GM12865 (cell line): Measurements from ENCODE around the gene PKN3.

Experiments
- DNase-seq: peaks from one replicate; pipeline ENCODE4 v3.0.0; 2010; ENCODE audit warnings: low read depth
- H3K4me3 ChIP-seq: 2 replicates; pipeline ENCODE4 v1.5.1; 2011; ENCODE audit warnings: mild to moderate bottlenecking, low read depth, low read length, control low read depth
- TF ChIP-seq, protein P1 (sequence below): IDR thresholded peaks from 2 replicates; pipeline ENCODE4 v1.5.1; 2011; ENCODE audit warnings: low read length, control low read depth, low read depth, inconsistent platforms; ENCODE audit not compliant: insufficient read depth; ENCODE audit errors: missing control alignments

PKN3 gene

DNA sequence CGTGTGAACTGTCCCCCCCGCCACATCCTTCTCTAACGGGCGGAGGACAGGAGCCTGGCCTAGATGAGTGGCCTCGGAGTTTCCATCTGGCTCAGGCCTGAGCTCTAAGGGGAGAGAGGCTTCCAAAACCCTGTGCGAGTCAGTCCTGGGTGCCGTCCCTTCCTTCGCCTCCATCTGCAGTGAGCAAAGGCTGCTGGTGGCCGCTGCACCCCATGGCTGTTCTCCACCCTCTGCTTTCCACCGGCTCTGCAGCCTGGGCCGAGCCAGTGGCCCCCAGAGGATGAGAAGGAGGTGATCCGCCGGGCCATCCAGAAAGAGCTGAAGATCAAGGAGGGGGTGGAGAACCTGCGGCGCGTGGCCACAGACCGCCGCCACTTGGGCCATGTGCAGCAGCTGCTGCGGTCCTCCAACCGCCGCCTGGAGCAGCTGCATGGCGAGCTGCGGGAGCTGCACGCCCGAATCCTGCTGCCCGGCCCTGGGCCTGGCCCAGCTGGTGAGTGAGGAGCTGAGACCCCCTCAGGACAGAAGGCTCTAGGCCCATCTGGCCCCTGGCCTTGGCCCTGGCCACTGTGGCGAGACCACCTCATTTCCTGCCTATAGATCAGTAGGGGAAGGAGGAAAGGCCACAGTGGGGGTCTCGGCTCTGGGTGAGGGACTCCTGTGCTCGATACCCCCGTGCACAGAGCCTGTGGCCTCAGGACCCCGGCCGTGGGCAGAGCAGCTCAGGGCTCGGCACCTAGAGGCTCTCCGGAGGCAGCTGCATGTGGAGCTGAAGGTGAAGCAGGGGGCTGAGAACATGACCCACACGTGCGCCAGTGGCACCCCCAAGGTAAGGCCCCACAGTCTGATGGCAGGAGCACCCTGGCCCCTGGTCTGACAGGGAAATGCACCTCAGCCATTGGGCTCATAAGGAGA, 3.0 kb downstream of the PKN3 start:
- no peak for DNase-seq
- no peak overlapping the region for H3K4me3 ChIP-seq
- TF ChIP-seq, protein P1, sequence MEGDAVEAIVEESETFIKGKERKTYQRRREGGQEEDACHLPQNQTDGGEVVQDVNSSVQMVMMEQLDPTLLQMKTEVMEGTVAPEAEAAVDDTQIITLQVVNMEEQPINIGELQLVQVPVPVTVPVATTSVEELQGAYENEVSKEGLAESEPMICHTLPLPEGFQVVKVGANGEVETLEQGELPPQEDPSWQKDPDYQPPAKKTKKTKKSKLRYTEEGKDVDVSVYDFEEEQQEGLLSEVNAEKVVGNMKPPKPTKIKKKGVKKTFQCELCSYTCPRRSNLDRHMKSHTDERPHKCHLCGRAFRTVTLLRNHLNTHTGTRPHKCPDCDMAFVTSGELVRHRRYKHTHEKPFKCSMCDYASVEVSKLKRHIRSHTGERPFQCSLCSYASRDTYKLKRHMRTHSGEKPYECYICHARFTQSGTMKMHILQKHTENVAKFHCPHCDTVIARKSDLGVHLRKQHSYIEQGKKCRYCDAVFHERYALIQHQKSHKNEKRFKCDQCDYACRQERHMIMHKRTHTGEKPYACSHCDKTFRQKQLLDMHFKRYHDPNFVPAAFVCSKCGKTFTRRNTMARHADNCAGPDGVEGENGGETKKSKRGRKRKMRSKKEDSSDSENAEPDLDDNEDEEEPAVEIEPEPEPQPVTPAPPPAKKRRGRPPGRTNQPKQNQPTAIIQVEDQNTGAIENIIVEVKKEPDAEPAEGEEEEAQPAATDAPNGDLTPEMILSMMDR, result no peak

DNA sequence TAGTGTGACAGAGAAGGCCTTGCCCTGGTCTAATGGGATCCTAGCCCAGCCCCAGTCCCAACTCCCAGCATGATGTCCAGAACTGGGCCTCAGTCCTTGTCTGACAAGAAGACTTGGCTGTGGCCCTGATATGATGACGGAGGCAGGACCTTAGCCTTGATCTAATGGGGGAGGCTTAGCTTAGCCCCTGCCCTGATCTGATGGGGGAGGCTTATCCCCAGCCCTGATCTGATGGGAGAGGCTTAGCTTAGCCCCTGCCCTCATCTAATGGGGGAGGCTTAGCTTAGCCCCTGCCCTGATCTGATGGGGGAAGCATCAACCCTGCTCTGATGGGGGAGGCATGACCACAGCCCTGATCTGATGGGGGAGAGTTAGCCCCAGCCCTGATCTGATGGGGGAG, 3.7 kb downstream of the PKN3 start:
- TF ChIP-seq, protein P1, result no peak
- H3K4me3 ChIP-seq, result no peak overlapping the region
- no peak for DNase-seq

- no peak for DNase-seq
- TF ChIP-seq, protein P1, result no peak
- H3K4me3 ChIP-seq, result no peak overlapping the region
Observed at GRCh38 chr9:128706671-128707381, 4.5 kb downstream of the PKN3 start.

- no peak overlapping the region for H3K4me3 ChIP-seq
- TF ChIP-seq, protein P1, result no peak
- DNase-seq, result no peak
Observed at GRCh38 chr9:128707446-128707845, 5.1 kb downstream of the PKN3 start.

DNA sequence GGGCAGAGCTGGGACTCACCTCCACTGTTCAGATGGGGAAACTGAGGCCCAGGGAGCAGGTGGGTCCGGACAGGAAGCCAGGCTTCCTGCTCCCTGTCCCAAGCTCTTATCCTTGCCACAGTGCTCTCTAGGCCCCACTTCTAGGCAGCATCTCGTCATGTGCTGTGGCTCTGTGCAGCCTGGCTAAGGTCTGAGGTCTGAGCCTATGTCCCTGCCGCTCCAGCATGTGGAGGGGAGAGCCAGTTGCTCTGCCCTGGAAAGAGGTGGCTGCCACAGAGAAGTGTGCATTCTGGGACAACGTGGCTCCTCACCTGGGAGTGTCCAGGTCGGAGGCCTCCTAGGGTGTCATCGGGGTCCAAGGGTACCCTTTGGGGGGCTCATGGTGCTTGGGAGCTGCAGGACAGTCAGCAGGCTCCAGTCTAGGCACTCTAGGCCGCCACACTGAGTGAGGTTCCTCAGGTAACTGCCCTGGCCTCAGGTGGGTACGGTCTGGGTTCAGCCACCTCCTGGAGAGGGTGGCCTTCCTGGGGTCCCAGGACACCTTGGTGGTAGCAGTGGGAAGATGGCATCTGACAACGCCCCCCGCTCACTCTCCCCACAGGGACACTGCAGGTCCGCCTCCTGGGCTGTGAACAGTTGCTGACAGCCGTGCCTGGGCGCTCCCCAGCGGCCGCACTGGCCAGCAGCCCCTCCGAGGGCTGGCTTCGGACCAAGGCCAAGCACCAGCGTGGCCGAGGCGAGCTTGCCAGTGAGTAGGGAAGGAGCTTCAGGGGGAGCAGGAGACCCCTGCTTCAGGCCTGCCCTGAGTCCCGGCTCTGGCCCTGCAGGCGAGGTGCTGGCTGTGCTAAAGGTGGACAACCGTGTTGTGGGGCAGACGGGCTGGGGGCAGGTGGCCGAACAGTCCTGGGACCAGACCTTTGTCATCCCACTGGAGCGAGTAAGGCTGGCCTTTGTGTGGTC, 10.4 kb downstream of the PKN3 start:
- DNase-seq, result no peak
- H3K4me3 ChIP-seq, result no peak overlapping the region
- TF ChIP-seq, protein P1, result no peak

DNA sequence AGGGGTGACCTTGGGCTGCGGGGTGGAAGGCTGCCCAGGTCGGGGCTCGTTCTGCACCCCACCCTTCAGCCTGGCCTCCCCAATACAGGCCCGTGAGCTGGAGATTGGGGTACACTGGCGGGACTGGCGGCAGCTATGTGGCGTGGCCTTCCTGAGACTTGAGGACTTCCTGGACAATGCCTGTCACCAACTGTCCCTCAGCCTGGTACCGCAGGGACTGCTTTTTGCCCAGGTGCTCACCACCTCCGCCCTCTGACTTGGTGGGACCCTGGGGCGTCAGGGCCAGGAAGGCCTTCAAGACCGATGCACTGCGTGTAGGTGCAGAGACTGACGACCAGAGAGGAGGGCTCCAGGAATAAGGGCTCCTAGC, 11.1 kb downstream of the PKN3 start:
- TF ChIP-seq, protein P1, result no peak
- DNase-seq, result no peak
- no peak overlapping the region for H3K4me3 ChIP-seq
